Hematopoietic multipotent progenitor cell (in vitro differentiated cells): ENCODE results near the gene CD300LG. TPM values are rescaled to one million over a fixed set of nuclear protein-coding genes. Genes with fewer than 3 reads are reported as not detected.
"Not testable (repeated sequence)": the region's sequence is repeated elsewhere in the genome, so short reads cannot be mapped to it uniquely, and the experiment has no call there.

ENCODE experiments used
- DNase-seq, 3 donors: peaks; one replicate each; pipeline ENCODE4 v3.0.0-alpha.2; 2011 to 2015; ENCODE audit warnings: low read depth in 2 of 3, low spot score in 2 of 3
- total RNA-seq: library from RNA; depleted of rRNA; stranded (reverse); fragments of >200 nt; gene quantifications from one replicate; pipeline ENCODE4 v1.2.3, GENCODE V29; 2012

Gene CD300LG, protein sequence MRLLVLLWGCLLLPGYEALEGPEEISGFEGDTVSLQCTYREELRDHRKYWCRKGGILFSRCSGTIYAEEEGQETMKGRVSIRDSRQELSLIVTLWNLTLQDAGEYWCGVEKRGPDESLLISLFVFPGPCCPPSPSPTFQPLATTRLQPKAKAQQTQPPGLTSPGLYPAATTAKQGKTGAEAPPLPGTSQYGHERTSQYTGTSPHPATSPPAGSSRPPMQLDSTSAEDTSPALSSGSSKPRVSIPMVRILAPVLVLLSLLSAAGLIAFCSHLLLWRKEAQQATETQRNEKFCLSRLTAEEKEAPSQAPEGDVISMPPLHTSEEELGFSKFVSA
- under 0.01 TPM for total RNA-seq

DNA sequence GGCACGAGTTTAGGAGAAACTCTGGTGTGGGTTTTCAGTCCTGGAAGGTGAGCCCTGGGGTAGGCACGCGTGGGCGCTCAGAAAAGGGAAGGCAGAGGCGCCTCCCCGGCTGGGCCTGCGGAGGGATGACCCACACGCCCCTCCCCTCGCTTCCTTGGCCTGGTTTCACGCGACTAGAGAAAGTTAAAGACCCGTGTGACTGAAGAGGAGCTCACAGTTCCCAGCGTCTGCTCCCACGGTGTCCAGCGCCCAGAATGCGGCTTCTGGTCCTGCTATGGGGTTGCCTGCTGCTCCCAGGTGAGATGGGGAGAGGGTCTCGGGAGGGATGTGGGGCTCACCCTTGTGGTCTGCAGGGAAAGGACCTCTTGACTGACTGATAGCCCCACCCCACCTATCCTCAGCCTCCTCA, at the start of gene CD300LG:
Gene CD300LG, plus strand, starts transcription at position 214 of the 409 bp plus-strand sequence. Its CDS starts 41 bp downstream, at position 255.
- peak in 2 of 3 donors; percentile 26 to 30 for DNase-seq

- DNase-seq = not testable (repeated sequence)
Measured at GRCh38 chr17:43798024-43798423, 49.0 kb upstream of the CD300LG start.

DNA sequence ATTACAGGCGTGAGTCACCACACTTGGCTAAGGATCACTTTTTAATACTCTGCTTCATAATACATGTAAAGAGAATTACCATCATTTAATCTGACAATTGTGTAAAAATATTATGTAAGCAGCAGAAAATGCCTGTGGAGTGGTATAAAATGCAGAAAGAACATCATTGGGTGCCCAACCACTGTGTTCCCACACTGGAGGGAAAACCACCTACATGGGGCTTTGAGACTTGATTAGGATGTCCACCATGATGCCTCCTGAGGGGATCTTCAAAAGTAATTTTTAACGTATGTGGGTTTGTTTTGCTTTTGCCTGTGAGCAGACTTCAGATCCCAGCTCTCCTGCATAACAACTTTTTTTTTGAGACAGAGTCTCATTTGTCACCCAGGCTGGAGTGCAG, 47.9 kb upstream of the CD300LG start:
- no peak for DNase-seq

DNA sequence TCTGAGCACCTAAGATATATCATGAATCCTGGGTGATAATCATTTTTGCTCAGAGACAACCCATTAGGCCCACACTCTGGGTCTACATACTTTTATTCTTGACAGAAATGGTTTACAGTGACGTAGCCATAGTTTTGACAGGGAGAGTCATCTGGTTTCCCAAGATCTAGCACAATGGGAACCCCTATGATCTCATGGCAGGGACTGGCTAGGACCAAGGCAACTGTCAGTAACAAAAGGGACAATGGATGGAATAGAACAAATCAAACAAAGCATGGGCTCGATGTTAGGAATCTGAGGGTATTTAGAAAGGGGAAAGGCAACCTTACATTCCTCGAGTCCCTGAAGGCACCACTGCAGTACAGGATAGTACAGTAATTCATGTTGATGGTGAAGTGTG, 46.2 kb upstream of the CD300LG start:
- DNase-seq = no peak

- no peak for DNase-seq
Measured at GRCh38 chr17:43801844-43802243, 45.1 kb upstream of the CD300LG start.

DNA sequence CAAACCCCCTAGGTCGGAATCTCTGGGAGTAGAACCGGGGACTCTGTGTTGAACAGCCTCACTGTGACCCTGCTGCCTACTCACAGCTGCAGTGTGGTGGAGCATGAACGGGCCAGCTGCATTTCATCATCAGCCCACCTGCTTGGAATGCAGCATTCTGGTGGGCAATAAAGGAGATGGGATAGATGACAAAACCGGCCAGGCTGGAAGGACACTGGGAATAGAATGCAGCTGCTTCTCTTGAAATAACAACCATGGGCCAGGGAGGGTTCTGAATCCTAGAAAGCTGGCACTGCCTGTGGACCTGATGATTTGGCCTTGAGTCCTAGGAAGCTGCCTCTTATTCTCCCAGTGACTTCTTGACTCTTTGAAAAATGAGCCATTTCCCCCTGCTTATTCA, 43.2 kb upstream of the CD300LG start:
- no peak for DNase-seq

DNA sequence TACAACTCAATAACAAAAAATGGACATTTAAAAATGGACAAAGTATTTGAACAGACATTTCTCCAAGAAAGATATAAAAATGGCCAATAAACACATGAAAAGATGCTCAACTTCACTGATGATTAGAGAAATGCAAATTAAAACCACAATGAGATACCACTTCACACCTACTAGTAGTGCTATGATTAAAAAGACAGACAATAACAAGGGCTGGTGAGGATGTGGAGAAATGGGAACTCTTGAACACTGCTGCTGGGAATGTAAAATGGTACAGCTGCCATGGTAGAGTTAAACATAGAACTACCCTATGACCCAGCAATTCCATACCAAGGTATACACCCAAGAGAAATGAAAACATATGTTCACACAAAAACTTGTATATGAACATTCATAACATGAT, 41.9 kb upstream of the CD300LG start:
- no peak for DNase-seq

DNA sequence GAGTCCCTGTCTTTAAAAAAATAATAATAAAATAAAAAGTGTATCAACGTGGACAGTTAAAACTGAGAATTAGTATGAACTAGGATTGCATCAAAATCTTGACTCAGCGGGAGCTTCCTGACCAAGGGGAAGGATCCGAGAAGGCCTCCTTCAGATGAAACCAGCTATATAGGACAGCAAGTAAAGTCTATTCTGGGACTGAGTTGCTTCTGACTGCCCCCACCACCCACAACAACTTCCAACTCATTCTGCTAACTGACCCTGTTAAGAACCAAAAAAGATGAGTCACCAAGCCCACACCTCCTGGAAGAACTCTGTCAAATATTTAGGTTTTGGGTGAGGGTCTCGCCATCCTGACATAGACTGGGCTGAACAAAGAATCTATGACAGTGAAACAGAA, 38.9 kb upstream of the CD300LG start:
- no peak for DNase-seq

- DNase-seq = no peak
Measured at GRCh38 chr17:43809121-43809520, 37.9 kb upstream of the CD300LG start.

DNA sequence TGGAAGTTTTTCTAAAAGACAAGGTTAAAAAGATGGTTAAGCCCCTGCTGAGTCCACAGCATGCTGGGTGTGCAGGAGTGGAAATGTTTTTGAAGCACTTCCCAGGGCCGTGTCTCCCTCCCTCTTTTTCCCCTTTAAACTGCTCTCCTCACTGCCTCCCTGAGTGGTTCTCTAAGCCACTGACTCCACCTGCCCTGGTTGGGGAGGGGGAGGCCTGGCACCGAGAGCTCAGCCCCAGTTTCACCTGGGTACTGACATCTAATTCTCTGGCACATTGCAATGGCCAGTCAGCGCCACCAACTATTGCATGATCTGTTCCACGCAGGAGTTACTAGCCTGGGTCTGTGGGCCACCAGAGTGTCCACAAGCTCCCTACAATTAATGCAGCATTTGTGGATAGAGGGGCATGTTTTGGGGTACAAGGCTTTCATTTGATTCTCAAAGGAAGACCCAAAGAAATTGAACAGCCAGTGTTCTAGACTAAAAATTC, 36.7 kb upstream of the CD300LG start:
- no peak for DNase-seq

- no peak for DNase-seq
Measured at GRCh38 chr17:43810823-43811222, 36.2 kb upstream of the CD300LG start.

- DNase-seq = no peak
Measured at GRCh38 chr17:43812396-43813265, 34.3 kb upstream of the CD300LG start.

DNA sequence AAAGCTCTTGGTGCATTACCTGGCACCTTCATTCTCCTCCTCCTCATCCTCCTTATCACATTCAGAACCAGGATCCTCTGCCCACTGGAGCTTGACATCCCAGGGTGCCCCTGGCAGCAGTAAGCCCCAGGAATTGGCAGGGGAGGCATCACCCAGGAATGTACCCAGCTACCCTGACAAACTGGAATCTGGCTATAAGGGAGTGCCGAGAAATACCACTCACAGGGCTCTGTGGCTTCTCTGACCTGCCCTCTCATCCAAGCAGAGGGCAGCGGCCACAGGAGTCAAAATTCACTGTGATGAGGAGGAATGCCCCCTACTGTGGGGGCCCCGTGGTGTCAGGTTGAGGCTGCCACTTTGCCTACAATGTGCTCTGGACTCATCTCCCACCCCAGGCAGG, 33.6 kb upstream of the CD300LG start:
- no peak for DNase-seq

GRCh38 chr17:43814026-43814425, 33.0 kb upstream of the CD300LG start:
- DNase-seq = no peak

GRCh38 chr17:43814714-43815113, 32.3 kb upstream of the CD300LG start:
- no peak for DNase-seq

GRCh38 chr17:43816336-43817320, 30.3 kb upstream of the CD300LG start:
- no peak for DNase-seq

GRCh38 chr17:43817826-43818225, 29.1 kb upstream of the CD300LG start:
- no peak for DNase-seq

GRCh38 chr17:43818966-43819365, 28.0 kb upstream of the CD300LG start:
- DNase-seq = no peak

GRCh38 chr17:43820759-43821158, 26.2 kb upstream of the CD300LG start:
- no peak for DNase-seq

DNA sequence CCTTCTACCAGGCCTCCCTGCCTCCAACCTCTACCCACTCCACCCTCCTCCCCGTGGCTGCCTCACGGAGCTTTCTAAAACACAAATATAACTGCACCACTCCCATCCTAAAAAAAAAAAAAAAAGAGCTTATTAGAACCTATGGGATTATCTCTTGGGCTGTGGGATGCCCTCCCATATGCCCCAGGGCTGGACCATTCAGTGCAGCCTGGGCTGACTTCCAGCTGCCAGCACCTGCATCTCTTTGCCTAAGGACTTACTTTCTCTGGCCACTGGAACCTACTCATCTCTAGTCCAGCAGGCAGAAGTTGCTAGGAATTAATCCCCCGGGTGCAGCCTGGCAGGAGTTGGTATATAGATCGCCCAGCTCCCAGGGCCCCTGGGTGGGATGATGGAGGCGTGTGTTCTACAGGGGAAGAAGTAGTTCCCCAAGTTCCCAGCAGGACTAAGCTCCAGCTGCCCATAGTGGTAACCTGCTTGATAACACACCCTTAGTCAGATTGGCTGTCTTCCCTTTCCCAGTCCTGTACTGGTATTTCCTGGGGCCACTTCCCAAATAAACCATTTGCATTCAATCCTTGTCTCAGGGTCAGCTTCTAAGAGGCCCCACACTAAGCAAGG, 24.3 kb upstream of the CD300LG start:
- DNase-seq = no peak
